ENCODE data around the gene SRRD.

The SRRD gene

DNA sequence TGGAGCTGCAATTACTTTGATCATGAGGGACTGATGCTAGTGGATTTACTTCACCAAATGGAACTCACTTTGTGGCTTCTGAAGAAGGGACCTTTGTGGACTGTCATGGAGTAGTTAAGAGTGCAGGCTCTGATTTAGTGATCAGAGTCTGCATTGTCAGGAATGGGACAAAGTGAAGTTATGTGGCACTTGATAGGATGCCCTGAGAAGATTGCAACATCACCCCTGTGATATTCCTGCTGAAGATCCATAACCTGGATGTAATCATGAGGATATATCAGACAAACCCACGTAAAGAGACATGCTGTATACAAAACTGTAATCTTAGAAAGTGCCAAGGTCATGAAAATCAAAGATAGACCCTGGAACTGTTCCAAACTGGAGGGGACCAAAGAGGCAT, 30.2 kb downstream of the SRRD start:
- H3K27ac ChIP-seq = no peak overlapping the region
- no peak for TF ChIP-seq CTCF (conservative IDR thresholded peaks at IDR 0.05)

GRCh38 chr22:26514419-26515161, 30.9 kb downstream of the SRRD start:
- TF ChIP-seq CTCF (conservative IDR thresholded peaks at IDR 0.05) = no peak
- no peak overlapping the region for H3K27ac ChIP-seq

DNA sequence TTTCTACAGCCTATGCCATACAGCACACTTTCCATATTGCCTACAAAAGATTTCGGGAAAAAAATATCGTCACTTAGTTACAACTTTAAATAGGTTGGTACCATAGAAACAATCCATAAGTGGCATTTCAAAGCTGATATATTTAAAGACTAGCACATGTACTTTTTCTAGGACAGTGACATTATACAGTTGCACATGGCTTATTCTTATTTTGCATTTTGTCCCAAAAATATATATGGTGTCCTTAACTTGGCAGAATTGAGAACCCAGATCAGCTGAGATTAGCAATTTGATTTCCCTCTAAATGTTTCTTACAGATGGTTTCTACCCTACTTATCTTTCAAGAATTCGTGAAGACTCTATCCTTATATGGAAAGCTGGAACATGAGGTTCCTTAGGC, 32.3 kb downstream of the SRRD start:
- no peak for TF ChIP-seq CTCF (conservative IDR thresholded peaks at IDR 0.05)
- H3K27ac ChIP-seq = no peak overlapping the region

DNA sequence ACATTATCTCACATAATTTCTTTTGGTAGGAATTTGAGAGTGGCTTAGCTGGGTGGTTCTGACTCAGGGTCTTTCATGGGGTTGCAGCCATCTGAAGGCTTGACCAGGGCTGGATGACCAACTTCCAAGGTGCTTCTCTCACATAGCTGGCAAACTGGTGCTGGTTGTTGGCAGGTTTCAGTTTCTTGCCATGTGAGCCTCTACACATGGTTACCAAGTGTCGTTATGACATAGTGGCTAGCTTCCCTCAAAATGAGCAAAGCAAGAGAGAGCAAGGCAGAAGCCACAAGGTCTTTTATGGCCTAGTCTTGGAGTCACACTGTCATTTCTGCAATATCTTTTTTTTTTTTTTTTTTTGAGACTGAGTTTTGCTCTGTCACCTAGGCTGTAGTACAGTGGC, 32.8 kb downstream of the SRRD start:
- no peak for TF ChIP-seq CTCF (conservative IDR thresholded peaks at IDR 0.05)
- no peak overlapping the region for H3K27ac ChIP-seq

DNA sequence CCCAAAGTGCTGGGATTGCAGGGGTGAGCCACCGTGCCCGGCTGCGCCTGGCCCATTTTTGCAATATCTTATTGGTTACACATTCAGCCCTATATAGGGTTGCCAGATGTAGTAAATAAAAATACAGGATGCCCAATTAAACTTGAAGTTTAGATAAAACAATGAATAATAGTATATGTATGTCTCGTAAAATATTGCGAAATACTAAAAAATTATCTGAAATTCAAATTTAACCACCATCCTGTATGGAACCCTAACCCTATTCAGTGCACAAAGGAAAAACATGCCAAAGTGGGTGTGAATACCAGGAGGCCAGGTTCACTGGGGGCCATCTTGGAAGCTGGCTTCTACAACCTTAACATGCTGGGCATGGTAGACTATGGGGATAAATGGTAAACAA, 33.8 kb downstream of the SRRD start:
- no peak for TF ChIP-seq CTCF (conservative IDR thresholded peaks at IDR 0.05)
- H3K27ac ChIP-seq = no peak overlapping the region

- no peak for TF ChIP-seq CTCF (conservative IDR thresholded peaks at IDR 0.05)
- no peak overlapping the region for H3K27ac ChIP-seq
Observed at GRCh38 chr22:26522012-26522411, 38.3 kb downstream of the SRRD start.

- no peak overlapping the region for H3K27ac ChIP-seq
- no peak for TF ChIP-seq CTCF (conservative IDR thresholded peaks at IDR 0.05)
Observed at GRCh38 chr22:26522592-26522991, 38.9 kb downstream of the SRRD start.
